Peyer's patch (tissue), 4 donors: Measurements from ENCODE around the gene MYLK.

ENCODE experiments used
- CTCF ChIP-seq, 6 experiments: fragments of 450-650 bp in 4 of 6; fragments of 200-600 bp in 2 of 6; sonication (generic) in 1 of 6; IDR thresholded peaks; one replicate each; pipeline ENCODE4 v1.5.1; 2017 to 2019; ENCODE audit warnings: antibody characterized with exemption in 6 of 6, mild to moderate bottlenecking in 3 of 6, moderate library complexity in 1 of 6
- POLR2A ChIP-seq, 2 donors: fragments of 450-650 bp; IDR thresholded peaks; one replicate each; pipeline ENCODE4 v1.5.1; 2017; ENCODE audit warnings: antibody characterized with exemption in 2 of 2, mild to moderate bottlenecking in 2 of 2, moderate library complexity in 2 of 2

- TF ChIP-seq POLR2A (IDR thresholded peaks at IDR 0.05): no peak
- no peak for TF ChIP-seq CTCF (IDR thresholded peaks at IDR 0.05)
These were observed 14.1 kb downstream of the MYLK start for GRCh38 chr3:123870033-123870432.
